ENCODE data around the gene RNGTT.
A peak's percentile ranks its signal among the peaks of the same experiment; 100 is the strongest.
"Not testable (repeated sequence)": the region's sequence is repeated elsewhere in the genome, so short reads cannot be mapped to it uniquely, and the experiment has no call there.

Gene RNGTT

GRCh38 chr6:88725111-88725975, 238.1 kb downstream of the RNGTT start (continued):
- TF ChIP-seq ZNF394 (tag by site-specific recombination; IDR thresholded peaks at IDR 0.05; ENCODE audit: borderline replicate concordance), result no peak
- no peak for TF ChIP-seq PRDM4 (tag by site-specific recombination; IDR thresholded peaks at IDR 0.05)
- TF ChIP-seq ZNF138 (tag by site-specific recombination; IDR thresholded peaks at IDR 0.05; ENCODE audit: borderline replicate concordance), result no peak

- H3K27ac ChIP-seq (ENCODE audit: extremely low read depth, low read depth, low read length), result no peak overlapping the region
- H3K4me3 ChIP-seq (ENCODE audit: low read depth, low read length), result no peak overlapping the region
- no peaks in the 10 kb centered on the region for H3K4me1 ChIP-seq (ENCODE audit: control insufficient read depth, insufficient read depth, low read length)
- ChIA-PET CTCF (interaction anchor here (0.7 kb wide), 1 partner anchor 434 kb away, joined by 3 read pairs; no protein-coding TSS in a partner anchor), POLR2A (no interaction called here)
- H3K9me3 ChIP-seq (ENCODE audit: control insufficient read depth, insufficient read depth, low read depth, low read length), result no peaks in the 10 kb centered on the region
- no peaks in the 10 kb centered on the region for H3K36me3 ChIP-seq (ENCODE audit: control insufficient read depth in 2 of 2, insufficient read depth in 1 of 2, low read length in 2 of 2)
- TF ChIP-seq ZNF791 (tag by site-specific recombination; IDR thresholded peaks at IDR 0.05) (no peak), ZBTB48 (tag by site-specific recombination; IDR thresholded peaks at IDR 0.05) (no peak), ZNF121 (tag by site-specific recombination; IDR thresholded peaks at IDR 0.05) (no peak), YY2 (tag by site-specific recombination; IDR thresholded peaks at IDR 0.05) (no peak)
Measured at GRCh38 chr6:88722686-88723085, 240.7 kb downstream of the RNGTT start.

- POLR2A ChIA-PET; H3K4me3 ChIP-seq (ENCODE audit: low read depth, low read length); H3K27ac ChIP-seq (ENCODE audit: extremely low read depth, low read depth, low read length); H3K9me3 ChIP-seq (ENCODE audit: control insufficient read depth, insufficient read depth, low read depth, low read length); H3K4me1 ChIP-seq (ENCODE audit: control insufficient read depth, insufficient read depth, low read length); H3K36me3 ChIP-seq (ENCODE audit: control insufficient read depth in 2 of 2, insufficient read depth in 1 of 2, low read length in 2 of 2); CTCF ChIA-PET: not testable (repeated sequence)
- peak; percentile 81 for TF ChIP-seq ZNF146 (tag by site-specific recombination; IDR thresholded peaks at IDR 0.05)
Measured at GRCh38 chr6:88716399-88716798, 247.0 kb downstream of the RNGTT start.

GRCh38 chr6:88712243-88712936, 251.0 kb downstream of the RNGTT start:
- no peaks in the 10 kb centered on the region for H3K4me1 ChIP-seq (ENCODE audit: control insufficient read depth, insufficient read depth, low read length)
- no peak overlapping the region for H3K4me3 ChIP-seq (ENCODE audit: low read depth, low read length)
- H3K27ac ChIP-seq (ENCODE audit: extremely low read depth, low read depth, low read length), result no peak overlapping the region
- TF ChIP-seq ZBTB1 (tag by site-specific recombination; IDR thresholded peaks at IDR 0.05) (no peak), ZBTB49 (tag by site-specific recombination; IDR thresholded peaks at IDR 0.05; ENCODE audit: low read depth) (no peak), ZNF521 (tag by site-specific recombination; IDR thresholded peaks at IDR 0.05) (no peak), ZNF785 (tag by site-specific recombination; IDR thresholded peaks at IDR 0.05) (no peak), ZNF155 (tag by site-specific recombination; IDR thresholded peaks at IDR 0.05) (no peak), ZNF2 (tag by site-specific recombination; IDR thresholded peaks at IDR 0.05) (no peak), ZIC2 (tag by site-specific recombination; IDR thresholded peaks at IDR 0.05) (no peak), ZNF416 (tag by site-specific recombination; IDR thresholded peaks at IDR 0.05) (no peak), ZNF266 (tag by site-specific recombination; IDR thresholded peaks at IDR 0.05; ENCODE audit: low read depth) (no peak), KLF10 (tag by site-specific recombination; IDR thresholded peaks at IDR 0.05) (no peak)
- H3K9me3 ChIP-seq (ENCODE audit: control insufficient read depth, insufficient read depth, low read depth, low read length), result no peaks in the 10 kb centered on the region
- CTCF ChIA-PET, result no interaction called here
- no peaks in the 10 kb centered on the region for H3K36me3 ChIP-seq (ENCODE audit: control insufficient read depth in 2 of 2, insufficient read depth in 1 of 2, low read length in 2 of 2)
- POLR2A ChIA-PET, result no interaction called here

All from HEK293 (cell line).